H9 (cell line): ENCODE measurements around the gene BMP7. TPM values are rescaled to one million over a fixed set of nuclear protein-coding genes. Genes with fewer than 3 reads are reported as not detected.

Experiments used
- DNase-seq: peaks from one replicate; pipeline ENCODE4 v3.0.0-alpha.2; 2017
- H2AFZ ChIP-seq: one replicate; pipeline ENCODE4 v1.6.1; 2013; ENCODE audit warnings: mild to moderate bottlenecking, low read length, control low read depth, moderate library complexity
- H2AK5ac ChIP-seq: 2 replicates; pipeline ENCODE4 v1.6.1; 2013; ENCODE audit warnings: low read length, control low read depth, mixed read lengths; ENCODE audit not compliant: insufficient read length
- H2BK120ac ChIP-seq: one replicate; pipeline ENCODE4 v1.6.1; 2013; ENCODE audit warnings: low read depth, mild to moderate bottlenecking, low read length, control low read depth, inconsistent platforms; ENCODE audit not compliant: poor library complexity, severe bottlenecking
- H2BK12ac ChIP-seq: 2 replicates; pipeline ENCODE4 v1.6.1; 2013; ENCODE audit warnings: low read length, control low read depth, mixed read lengths, low read depth; ENCODE audit not compliant: insufficient read length
- H2BK15ac ChIP-seq: 2 replicates; pipeline ENCODE4 v1.6.1; 2013; ENCODE audit warnings: low read depth, low read length, control low read depth
- H2BK20ac ChIP-seq: one replicate; pipeline ENCODE4 v1.6.1; 2013; ENCODE audit warnings: low read depth, mild to moderate bottlenecking, low read length, control low read depth, inconsistent platforms; ENCODE audit not compliant: poor library complexity, severe bottlenecking
- H2BK5ac ChIP-seq: 2 replicates; pipeline ENCODE4 v1.6.1; 2013; ENCODE audit warnings: low read length, control low read depth, mixed read lengths; ENCODE audit not compliant: insufficient read length
- H3K14ac ChIP-seq: 2 replicates; pipeline ENCODE4 v1.6.1; 2013; ENCODE audit warnings: low read length, control low read depth; ENCODE audit not compliant: insufficient read depth
- H3K18ac ChIP-seq: 2 replicates; pipeline ENCODE4 v1.6.1; 2013; ENCODE audit warnings: low read depth, mild to moderate bottlenecking, mixed read lengths, low read length, control low read depth; ENCODE audit not compliant: insufficient read length
- H3K23ac ChIP-seq: 2 replicates; pipeline ENCODE4 v1.6.1; 2013; ENCODE audit warnings: low read length, control low read depth, mixed read lengths, low read depth; ENCODE audit not compliant: insufficient read length
- H3K23me2 ChIP-seq: 2 replicates; pipeline ENCODE4 v1.6.1; 2013; ENCODE audit warnings: low read depth, mild to moderate bottlenecking, mixed read lengths, low read length, control low read depth; ENCODE audit not compliant: insufficient read length, poor library complexity, severe bottlenecking
- H3K27ac ChIP-seq: 2 replicates; pipeline ENCODE4 v1.5.1; 2013; ENCODE audit warnings: low read length, control low read depth, mixed read lengths, low read depth; ENCODE audit not compliant: insufficient read length
- H3K27me3 ChIP-seq: 2 replicates; pipeline ENCODE4 v1.6.1; 2013; ENCODE audit warnings: low read length, control low read depth, inconsistent platforms; ENCODE audit not compliant: insufficient read depth
- H3K4ac ChIP-seq: 2 replicates; pipeline ENCODE4 v1.6.1; 2013; ENCODE audit warnings: low read depth, mild to moderate bottlenecking, control low read depth, inconsistent platforms, low read length, moderate library complexity
- H3K4me1 ChIP-seq: 2 replicates; pipeline ENCODE4 v1.6.1; 2013; ENCODE audit warnings: low read length, control low read depth, inconsistent platforms; ENCODE audit not compliant: insufficient read depth
- H3K4me2 ChIP-seq: 2 replicates; pipeline ENCODE4 v1.6.1; 2013; ENCODE audit warnings: low read length, control low read depth, mixed read lengths; ENCODE audit not compliant: insufficient read length, insufficient read depth
- H3K56ac ChIP-seq: 2 replicates; pipeline ENCODE4 v1.6.1; 2013; ENCODE audit warnings: low read depth, mild to moderate bottlenecking, mixed read lengths, low read length, control low read depth; ENCODE audit not compliant: insufficient read length
- H3K79me1 ChIP-seq: 2 replicates; pipeline ENCODE4 v1.6.1; 2013; ENCODE audit warnings: low read depth, mild to moderate bottlenecking, moderate library complexity, low read length, control low read depth, inconsistent platforms; ENCODE audit not compliant: insufficient read depth, poor library complexity, severe bottlenecking
- H3K79me2 ChIP-seq: 2 replicates; pipeline ENCODE4 v1.6.1; 2013; ENCODE audit warnings: low read length, control low read depth, inconsistent platforms; ENCODE audit not compliant: insufficient read depth
- H3K9ac ChIP-seq: 2 replicates; pipeline ENCODE4 v1.6.1; 2013; ENCODE audit warnings: low read length, control low read depth, mixed read lengths; ENCODE audit not compliant: insufficient read length; ENCODE audit errors: extremely low read depth
- H3K9me3 ChIP-seq: one replicate; pipeline ENCODE4 v1.6.1; 2013; ENCODE audit warnings: low read depth, low read length, inconsistent platforms; ENCODE audit not compliant: control insufficient read depth
- H3T11ph ChIP-seq: one replicate; pipeline ENCODE4 v1.6.1; 2013; ENCODE audit warnings: mild to moderate bottlenecking, low read length, control low read depth, inconsistent platforms
- H4K20me1 ChIP-seq: one replicate; pipeline ENCODE4 v1.6.1; 2013; ENCODE audit not compliant: control insufficient read depth, insufficient read length, insufficient read depth
- H4K5ac ChIP-seq: 2 replicates; pipeline ENCODE4 v1.6.1; 2013; ENCODE audit warnings: low read depth, mild to moderate bottlenecking, mixed read lengths, low read length, control low read depth; ENCODE audit not compliant: insufficient read length
- H4K8ac ChIP-seq: replicated peaks from 2 replicates; pipeline ENCODE4 v1.6.1; 2013; ENCODE audit warnings: low read length, control low read depth, mixed read lengths, low read depth; ENCODE audit not compliant: insufficient read length
- H4K91ac ChIP-seq: 2 replicates; pipeline ENCODE4 v1.6.1; 2013; ENCODE audit warnings: low read depth, mild to moderate bottlenecking, moderate library complexity, mixed read lengths, low read length, control low read depth; ENCODE audit not compliant: insufficient read length
- H3K27ac Mint-ChIP-seq, 3 experiments: 2 replicates in 2 of 3; 3 replicates in 1 of 3; pipeline ENCODE4 v1.8.0; 2020 to 2021; ENCODE audit warnings: mixed read lengths in 3 of 3, mild to moderate bottlenecking in 1 of 3, moderate library complexity in 1 of 3
- H3K27me3 Mint-ChIP-seq: 2 replicates; pipeline ENCODE4 v1.8.0; 2021; ENCODE audit warnings: low read depth, mild to moderate bottlenecking, moderate library complexity, mixed read lengths
- H3K36me3 Mint-ChIP-seq, 3 experiments: 2 replicates in 2 of 3; 3 replicates in 1 of 3; pipeline ENCODE4 v1.8.0; 2020 to 2021; ENCODE audit warnings: low read depth in 3 of 3, mixed read lengths in 3 of 3; ENCODE audit not compliant: insufficient read depth in 1 of 3
- H3K4me1 Mint-ChIP-seq, 2 experiments: 2 replicates each; pipeline ENCODE4 v1.8.0; 2020; ENCODE audit warnings: mixed read lengths in 2 of 2
- H3K4me3 Mint-ChIP-seq, 2 experiments: 2 replicates in 1 of 2; 3 replicates in 1 of 2; pipeline ENCODE4 v1.8.0; 2020 to 2021; ENCODE audit warnings: mild to moderate bottlenecking in 2 of 2, mixed read lengths in 2 of 2, moderate library complexity in 1 of 2
- H3K9me3 Mint-ChIP-seq, 2 experiments: 2 replicates in 1 of 2; 3 replicates in 1 of 2; pipeline ENCODE4 v1.8.0; 2020; ENCODE audit warnings: mild to moderate bottlenecking in 2 of 2, mixed read lengths in 2 of 2, moderate library complexity in 1 of 2
- WGBS: extraction: QIAGEN DNeasy Blood & Tissue Kit; methylation state at CpG from one replicate; pipeline ENCODE4 v1.1.7; 2013; ENCODE audit warnings: missing lambda C conversion rate, low lambda C conversion rate, mixed read lengths; ENCODE audit not compliant: insufficient read length; ENCODE audit errors: extremely low coverage; 5-methylcytosine and 5-hydroxymethylcytosine counted together
- total RNA-seq: library from RNA; stranded (reverse); gene quantifications from 2 replicates; pipeline ENCODE4 v1.2.1, GENCODE V29; 2021
- TF ChIP-seq, protein P1 (sequence below): fragments of 200-600 bp; sonication (generic); conservative IDR thresholded peaks from 3 replicates; pipeline ENCODE4 v1.8.0; 2021; ENCODE audit warnings: antibody characterized with exemption, mild to moderate bottlenecking

BMP7 gene
- total RNA-seq, 1 experiment from 2014 or later = 17.7 TPM

- WGBS = no CpG with 5 or more reads among the region's 8 CpGs
- no peak overlapping the region for H3K18ac ChIP-seq
- no peak overlapping the region for H2BK120ac ChIP-seq
- H3T11ph ChIP-seq = no peak overlapping the region
- no peaks in the 10 kb centered on the region for H3K27me3 ChIP-seq
- H3K56ac ChIP-seq = no peak overlapping the region
- H4K20me1 ChIP-seq = no peaks in the 10 kb centered on the region
- no peak overlapping the region for H3K14ac ChIP-seq
- Mint-ChIP-seq H3K27ac (no peak overlapping the region), H3K36me3 (no peaks in the 10 kb centered on the region), H3K27me3 (peaks cover 9% of the 10 kb centered on the region), H3K9me3 (no peaks in the 10 kb centered on the region), H3K4me1 (no peaks in the 10 kb centered on the region), H3K4me3 (no peak overlapping the region)
- no peak overlapping the region for H3K27ac ChIP-seq
- no peaks in the 10 kb centered on the region for H3K4me1 ChIP-seq
- H2BK15ac ChIP-seq = no peak overlapping the region
- H3K9ac ChIP-seq = no peak overlapping the region
- H3K4ac ChIP-seq = no peak overlapping the region
- no peak overlapping the region for H4K8ac ChIP-seq
- no peak overlapping the region for H4K5ac ChIP-seq
- no peak overlapping the region for H2BK20ac ChIP-seq
- TF ChIP-seq, protein P1, sequence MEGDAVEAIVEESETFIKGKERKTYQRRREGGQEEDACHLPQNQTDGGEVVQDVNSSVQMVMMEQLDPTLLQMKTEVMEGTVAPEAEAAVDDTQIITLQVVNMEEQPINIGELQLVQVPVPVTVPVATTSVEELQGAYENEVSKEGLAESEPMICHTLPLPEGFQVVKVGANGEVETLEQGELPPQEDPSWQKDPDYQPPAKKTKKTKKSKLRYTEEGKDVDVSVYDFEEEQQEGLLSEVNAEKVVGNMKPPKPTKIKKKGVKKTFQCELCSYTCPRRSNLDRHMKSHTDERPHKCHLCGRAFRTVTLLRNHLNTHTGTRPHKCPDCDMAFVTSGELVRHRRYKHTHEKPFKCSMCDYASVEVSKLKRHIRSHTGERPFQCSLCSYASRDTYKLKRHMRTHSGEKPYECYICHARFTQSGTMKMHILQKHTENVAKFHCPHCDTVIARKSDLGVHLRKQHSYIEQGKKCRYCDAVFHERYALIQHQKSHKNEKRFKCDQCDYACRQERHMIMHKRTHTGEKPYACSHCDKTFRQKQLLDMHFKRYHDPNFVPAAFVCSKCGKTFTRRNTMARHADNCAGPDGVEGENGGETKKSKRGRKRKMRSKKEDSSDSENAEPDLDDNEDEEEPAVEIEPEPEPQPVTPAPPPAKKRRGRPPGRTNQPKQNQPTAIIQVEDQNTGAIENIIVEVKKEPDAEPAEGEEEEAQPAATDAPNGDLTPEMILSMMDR = no peak
- H3K79me1 ChIP-seq = no peaks in the 10 kb centered on the region
- no peaks in the 10 kb centered on the region for H3K9me3 ChIP-seq
- no peak overlapping the region for H3K4me2 ChIP-seq
- no peak for DNase-seq
- no peaks in the 10 kb centered on the region for H3K23me2 ChIP-seq
- no peak overlapping the region for H4K91ac ChIP-seq
- H3K79me2 ChIP-seq = no peaks in the 10 kb centered on the region
- H2BK5ac ChIP-seq = no peak overlapping the region
- H2AK5ac ChIP-seq = no peak overlapping the region
- no peak overlapping the region for H2BK12ac ChIP-seq
- H3K23ac ChIP-seq = no peak overlapping the region
- no peak overlapping the region for H2AFZ ChIP-seq
Measured at GRCh38 chr20:57139342-57140093, 126.9 kb downstream of the BMP7 start.
